Measurements from ENCODE around the gene DNAJA2.
"Not testable (repeated sequence)": the region's sequence is repeated elsewhere in the genome, so short reads cannot be mapped to it uniquely, and the experiment has no call there.

DNAJA2 gene

DNA sequence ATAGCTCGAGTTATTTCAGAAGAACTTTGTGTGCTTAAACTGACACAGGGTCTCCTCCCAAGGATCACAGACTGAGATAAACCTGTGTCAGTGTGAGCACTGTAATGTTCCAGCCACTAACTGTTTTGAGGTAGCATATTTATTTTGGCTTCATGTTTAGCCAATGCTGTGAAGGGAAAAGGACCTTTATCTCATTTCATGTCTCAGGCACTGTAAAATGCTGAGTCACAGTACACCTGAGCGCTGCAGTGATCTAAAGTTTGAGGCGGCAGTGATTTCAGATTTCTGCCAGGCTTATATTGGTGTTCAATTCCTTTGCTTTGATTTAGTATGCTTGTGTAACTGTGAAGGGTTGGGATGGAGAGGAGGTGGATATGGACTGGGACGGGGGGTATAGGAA is 3.1 kb upstream of the DNAJA2 start:
- DNase-seq (ENCODE audit: extremely low spot score, insufficient read length, low read depth): no peak
- FAIRE-seq: no peak

DNA sequence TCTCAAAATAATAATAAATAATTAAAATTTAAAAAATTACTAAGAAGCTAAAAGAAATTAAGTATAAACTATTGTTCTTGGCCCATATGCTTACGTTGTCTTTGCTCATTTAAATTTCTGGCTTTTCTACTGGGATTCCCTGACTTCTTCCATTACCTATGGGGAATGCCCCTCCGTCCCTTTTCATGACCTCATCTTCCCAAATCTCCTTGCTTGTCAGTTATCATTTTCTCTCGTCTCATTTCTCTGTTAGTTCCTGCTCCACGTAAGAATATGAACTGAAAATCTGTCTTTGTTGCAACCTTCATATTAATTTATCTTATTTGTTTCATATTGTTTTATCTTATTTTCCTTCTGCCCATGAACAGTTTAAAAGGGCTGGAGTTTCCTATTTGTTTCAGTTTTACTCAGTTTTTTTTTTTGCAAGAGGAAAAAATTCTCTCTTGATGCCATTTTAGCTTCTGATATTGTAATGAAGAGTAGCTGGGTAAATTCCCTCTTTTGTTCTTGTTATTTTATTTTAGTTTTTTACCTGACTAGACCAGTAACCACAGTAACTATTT is 2.5 kb upstream of the DNAJA2 start:
- DNase-seq (ENCODE audit: extremely low spot score, insufficient read length, low read depth) (no peak), FAIRE-seq (peak; percentile 35)

DNA sequence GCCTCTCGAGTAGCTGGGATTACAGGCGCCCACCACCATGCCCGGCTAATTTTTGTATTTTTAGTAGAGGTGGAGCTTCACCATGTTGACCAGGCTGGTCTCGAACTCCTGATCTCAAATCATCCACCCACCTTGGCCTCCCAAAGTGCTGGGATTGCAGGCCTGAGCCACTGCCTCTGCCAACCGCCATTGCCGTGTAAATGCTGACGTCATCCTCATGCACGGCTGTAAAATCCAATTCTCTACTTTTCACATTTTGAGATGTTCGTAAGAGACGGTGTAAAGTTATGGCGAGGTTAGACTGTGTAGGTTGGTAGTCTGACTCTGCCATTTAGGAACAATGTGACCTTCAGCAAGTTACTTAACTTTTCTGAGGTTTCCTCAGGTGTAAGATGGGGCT is 1.7 kb upstream of the DNAJA2 start:
- FAIRE-seq: no peak
- DNase-seq (ENCODE audit: extremely low spot score, insufficient read length, low read depth): no peak

DNA sequence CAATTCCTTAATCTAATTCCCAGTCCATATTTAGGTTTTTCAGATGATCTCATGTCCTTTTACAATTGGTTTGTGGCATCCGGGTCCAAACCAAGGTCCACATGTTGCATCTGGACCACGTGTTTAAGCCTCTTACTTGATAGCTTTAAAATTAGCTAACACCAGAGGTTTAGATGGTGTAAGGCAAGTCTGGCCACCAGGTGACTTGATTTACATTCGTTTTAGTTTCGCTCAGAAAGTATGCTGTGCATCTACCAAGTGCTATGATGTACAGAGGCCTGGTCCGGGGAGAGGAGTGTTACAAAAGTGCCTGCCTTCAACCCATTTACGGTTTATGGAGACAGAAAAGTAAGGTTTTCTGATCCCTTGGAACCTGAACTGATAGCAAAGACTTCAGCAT is 878 bp upstream of the DNAJA2 start:
- DNase-seq (ENCODE audit: extremely low spot score, insufficient read length, low read depth) (no peak), FAIRE-seq (peak; percentile 69)

DNA sequence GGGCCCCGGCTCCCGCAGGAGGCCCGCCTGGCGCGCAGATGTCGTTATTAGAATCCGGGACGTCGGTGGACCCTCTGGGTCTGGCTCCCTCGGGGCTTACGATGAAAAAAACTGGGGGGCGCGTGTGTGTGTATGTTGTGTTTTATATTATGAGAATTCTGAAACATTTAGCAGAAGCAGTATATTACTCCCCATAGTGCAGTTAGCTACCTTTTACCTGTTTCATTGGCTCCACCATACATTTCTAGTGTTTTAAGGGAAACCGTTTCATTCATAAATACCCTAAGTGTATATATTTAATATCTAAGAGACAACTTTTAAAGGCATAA is 486 bp upstream of the DNAJA2 start:
- FAIRE-seq (no peak), DNase-seq (ENCODE audit: extremely low spot score, insufficient read length, low read depth) (no peak)

DNA sequence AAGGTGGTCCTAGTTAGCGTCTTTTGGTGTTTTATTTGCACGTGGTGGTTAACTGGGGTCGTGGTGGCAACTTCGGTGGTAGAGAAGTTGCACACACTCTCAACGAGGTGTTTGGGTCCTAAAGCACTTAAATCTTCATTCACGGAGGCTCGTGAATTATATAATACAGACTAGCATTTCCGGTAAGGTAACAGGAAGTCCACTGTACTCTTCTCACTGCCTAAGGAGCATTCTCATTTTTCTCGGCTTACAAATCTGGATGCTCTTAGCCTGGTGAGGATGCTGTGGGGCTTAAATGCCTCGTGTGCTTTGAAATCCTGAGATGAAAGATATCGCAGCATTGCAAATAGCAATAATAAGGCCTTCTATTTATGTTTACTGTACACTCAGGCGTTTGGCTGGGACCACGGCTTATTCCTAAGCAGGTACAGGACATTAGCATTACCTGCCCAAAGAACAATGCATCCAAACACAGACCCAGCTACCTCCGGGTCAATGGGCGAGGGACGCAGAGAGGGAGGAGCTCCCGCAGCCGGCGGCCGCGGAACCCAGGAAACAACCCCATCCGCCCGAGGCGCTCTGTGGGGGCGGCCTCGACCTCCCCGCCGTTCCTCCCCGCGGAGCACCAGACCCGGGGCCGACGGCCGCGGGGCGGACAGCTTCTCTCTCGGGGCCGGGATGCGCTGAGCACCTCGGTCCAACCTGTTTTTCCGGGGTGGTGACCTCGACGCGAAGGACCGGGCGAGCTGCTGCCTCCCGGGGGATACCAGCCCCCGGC is 856 bp downstream of the DNAJA2 start:
- FAIRE-seq (peak; percentile 38), DNase-seq (ENCODE audit: extremely low spot score, insufficient read length, low read depth) (peak; percentile 26)

DNA sequence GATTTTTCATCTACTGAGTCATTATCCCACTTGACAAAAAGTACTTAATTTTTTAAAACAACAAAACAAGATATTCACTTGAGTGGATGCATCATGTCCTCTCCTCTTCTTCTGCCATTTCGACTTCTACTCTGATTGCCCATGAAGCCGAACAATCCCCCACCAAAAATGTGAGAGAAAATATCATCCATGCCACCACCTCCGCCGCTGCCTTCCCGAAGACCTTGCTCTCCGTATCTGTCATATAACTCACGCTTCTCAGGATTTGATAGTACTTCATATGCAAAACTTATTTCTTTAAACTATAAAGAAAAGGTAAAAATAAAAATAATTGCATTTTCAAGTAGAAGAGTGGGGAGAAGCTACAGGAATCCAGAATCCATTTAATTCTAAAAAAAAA is 2.2 kb downstream of the DNAJA2 start:
- no peak for DNase-seq (ENCODE audit: extremely low spot score, insufficient read length, low read depth)
- no peak for FAIRE-seq

DNA sequence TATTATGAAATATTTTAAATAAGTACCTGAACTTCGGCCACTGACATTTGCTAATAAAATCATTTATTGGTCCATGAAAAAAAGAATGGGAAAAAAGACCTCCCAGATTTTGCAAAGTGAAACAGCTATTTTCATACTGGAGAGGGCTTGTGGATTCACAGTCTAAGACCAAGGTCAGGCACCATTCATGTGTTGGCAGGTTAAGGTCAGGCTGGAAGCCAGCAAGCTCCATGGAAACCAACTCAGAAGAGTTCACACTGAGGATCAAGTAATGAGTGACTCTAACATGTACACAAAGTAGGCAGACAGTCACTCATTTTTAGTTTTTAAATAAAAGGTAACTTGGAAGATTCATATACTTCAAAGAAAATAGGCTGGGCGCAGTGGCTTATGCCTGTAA is 3.4 kb downstream of the DNAJA2 start:
- DNase-seq (ENCODE audit: extremely low spot score, insufficient read length, low read depth) (no peak), FAIRE-seq (no peak)

DNA sequence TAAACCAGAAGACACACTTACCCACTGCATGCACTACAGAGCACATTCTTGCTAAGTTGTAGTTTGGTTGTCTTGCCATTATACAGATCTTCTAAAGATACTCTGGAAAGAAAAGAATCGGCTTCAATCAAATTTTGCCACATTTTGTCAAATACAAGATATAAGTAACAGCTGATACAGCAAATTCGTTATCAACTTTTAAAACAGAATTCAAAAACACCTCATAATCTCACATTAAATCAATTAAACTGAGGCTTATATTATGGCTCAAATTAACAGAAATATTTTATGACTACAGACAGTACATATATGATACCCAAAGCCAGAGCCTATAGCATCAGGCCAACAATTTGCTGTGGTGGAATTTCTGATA is 5.4 kb downstream of the DNAJA2 start:
- no peak for DNase-seq (ENCODE audit: extremely low spot score, insufficient read length, low read depth)
- no peak for FAIRE-seq

DNA sequence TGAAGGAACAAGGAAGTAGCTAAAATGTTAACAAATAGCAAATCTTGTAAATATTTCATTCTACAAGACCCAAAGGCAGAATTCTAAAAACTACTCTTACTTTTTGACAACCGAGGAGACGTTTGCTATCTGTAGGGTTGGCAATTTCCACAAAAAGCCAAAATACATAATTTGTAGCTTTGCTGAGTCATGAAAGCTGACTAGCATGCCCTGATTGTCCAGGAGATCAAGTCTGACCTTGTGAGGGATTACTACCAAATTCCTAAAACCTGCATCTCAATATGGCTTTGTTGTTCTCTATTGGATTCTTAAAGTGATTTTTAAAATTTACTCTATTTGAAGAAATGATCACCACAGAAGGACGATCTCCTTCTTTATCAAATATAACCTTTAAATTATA is 10.8 kb downstream of the DNAJA2 start:
- no peak for FAIRE-seq

DNA sequence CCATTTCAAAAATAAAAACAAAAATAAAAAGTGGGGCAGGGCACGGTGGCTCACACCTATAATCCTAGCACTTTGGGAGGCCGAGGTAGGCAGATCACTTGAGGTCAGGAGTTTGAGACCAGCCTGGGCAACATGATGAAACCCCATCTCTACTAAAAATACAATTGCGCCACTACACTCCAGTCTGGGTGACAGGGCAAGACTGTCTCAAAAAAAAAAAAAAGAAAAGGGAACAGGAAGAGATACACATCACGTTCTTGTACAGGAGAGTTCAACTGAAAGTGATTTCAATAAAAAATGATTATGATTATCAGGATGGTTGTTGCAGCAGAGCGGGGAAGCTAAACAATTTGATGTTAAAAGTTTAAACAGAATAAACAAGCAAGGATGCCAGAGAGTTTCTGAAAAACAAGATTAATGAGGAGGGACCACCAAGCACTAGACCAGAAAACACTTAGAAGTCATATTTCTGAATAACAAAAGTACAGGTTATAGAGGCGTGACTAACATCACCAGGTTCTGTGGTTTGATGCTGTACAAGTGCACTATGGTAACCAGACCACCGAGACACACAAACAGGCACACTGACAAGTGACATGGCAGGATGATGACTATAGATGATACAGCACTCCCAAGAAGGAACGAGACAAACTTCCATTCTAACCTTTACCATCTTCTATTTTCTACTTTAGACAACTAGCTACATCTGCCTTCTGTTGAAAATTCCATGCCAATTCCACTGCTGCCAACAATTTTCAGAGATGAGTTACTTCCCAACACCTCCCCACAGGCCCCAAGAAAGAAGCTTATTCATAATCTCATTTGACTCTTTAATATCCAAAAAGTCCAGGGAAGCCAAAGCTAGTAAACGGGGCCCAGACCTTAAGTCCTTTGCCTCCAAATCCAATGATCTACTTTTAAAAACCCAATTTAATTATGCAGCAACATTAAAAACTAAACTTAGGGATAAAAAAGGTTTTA is 11.8 kb downstream of the DNAJA2 start:
- FAIRE-seq (no peak), DNase-seq (ENCODE audit: extremely low spot score, insufficient read length, low read depth) (no peak)

More for the DNA sequence above, 10.8 kb downstream of the DNAJA2 start:
- no peak for DNase-seq (ENCODE audit: extremely low spot score, insufficient read length, low read depth)

DNA sequence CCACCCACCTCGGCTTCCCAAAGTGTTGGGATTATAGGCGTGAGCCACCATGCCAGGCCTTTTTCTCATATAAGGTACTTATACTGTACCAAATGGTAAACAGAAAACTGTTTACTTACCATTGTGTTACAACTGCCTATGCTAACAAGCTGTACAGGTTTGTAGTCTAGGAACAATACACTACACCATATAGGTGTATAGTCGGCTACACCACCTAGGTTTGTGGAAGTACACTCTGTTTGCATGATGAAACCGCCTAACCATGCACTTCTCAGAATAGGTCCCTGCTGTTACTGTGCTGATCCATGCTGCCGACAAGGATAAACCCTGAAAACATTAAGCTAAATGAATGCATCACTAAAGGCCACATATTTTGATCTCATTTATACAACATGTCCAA is 18.9 kb downstream of the DNAJA2 start:
- FAIRE-seq (no peak), DNase-seq (ENCODE audit: extremely low spot score, insufficient read length, low read depth) (no peak)

DNA sequence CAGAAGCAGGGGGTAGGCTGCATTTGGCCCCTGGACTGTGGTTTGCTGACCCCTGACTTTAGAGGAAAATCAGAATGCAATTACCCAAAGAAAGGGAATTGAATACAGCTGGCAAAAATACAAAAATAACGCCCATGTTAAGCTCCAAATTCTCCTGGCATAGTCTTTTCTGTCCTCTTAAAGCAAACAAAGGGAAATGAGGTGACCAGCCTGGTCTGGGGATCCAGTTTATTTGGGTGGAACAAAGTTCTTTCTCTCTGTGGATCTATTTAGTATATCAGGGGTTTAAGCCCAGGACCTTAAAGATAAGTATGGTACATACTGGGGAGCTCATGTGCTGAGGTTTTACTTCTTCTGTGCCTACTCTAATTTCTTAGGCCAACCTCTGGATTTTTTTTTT is 23.5 kb downstream of the DNAJA2 start:
- FAIRE-seq (no peak), DNase-seq (ENCODE audit: extremely low spot score, insufficient read length, low read depth) (no peak)

DNA sequence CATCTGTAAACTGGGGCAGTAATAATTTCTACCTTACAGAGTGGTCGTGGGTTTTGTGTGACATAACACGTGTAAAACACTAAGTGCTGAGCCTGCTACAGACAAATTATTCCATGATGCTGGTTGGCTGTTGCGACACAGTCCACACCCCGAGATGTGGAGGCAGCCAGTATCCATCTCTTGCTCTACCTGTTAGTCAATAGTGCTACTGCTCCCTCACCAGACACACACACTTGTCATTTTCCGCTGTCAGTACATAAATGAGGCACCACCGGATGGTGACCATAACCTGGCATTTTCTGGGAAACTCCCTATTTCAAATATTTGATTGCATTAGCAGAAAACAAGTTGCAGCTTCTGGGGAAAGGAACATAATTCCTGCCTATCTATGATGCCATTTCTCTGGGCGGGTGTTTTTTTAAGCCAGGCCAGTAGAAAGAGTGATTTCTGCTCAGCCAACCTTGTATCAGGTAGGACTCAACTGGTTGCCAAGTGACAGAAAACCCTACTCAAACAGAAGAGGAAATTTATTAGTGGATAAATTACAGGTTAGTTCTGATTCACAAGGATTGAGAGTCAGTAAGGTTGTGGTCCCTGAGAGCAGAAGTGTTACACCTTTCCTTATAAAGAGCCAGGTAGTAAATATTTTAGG is 24.1 kb downstream of the DNAJA2 start:
- FAIRE-seq (peak; percentile 33), DNase-seq (ENCODE audit: extremely low spot score, insufficient read length, low read depth) (no peak)

DNA sequence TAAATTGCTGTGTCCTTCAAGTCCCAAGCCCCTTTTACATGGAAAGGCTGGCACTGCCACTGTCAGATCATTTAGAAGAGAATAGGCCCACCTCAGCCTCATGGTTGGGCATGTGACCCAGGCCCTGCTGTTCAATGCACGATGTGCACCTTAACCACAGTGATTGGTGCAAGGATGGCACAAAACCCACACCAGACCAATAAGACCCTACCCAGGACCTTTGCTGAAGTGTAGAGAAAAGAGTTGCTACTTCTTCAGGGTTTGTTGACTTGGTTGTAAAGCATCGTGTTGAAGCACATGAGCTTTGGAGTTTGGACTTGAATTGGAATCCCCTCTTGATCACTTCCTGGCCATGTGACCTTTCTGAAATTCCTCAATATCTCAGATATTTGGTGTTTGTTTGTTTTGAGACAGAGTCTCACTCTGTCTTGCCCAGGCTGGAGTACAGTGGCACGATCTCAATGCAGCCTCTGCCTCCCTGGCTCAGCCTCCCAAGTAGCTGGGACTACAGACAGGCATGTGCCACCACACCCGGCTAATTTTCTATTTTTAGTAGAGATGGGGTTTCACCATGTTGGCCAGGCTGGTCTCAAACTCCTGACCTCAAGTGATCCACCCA is 24.8 kb downstream of the DNAJA2 start:
- DNase-seq (ENCODE audit: extremely low spot score, insufficient read length, low read depth) (no peak), FAIRE-seq (no peak)

DNA sequence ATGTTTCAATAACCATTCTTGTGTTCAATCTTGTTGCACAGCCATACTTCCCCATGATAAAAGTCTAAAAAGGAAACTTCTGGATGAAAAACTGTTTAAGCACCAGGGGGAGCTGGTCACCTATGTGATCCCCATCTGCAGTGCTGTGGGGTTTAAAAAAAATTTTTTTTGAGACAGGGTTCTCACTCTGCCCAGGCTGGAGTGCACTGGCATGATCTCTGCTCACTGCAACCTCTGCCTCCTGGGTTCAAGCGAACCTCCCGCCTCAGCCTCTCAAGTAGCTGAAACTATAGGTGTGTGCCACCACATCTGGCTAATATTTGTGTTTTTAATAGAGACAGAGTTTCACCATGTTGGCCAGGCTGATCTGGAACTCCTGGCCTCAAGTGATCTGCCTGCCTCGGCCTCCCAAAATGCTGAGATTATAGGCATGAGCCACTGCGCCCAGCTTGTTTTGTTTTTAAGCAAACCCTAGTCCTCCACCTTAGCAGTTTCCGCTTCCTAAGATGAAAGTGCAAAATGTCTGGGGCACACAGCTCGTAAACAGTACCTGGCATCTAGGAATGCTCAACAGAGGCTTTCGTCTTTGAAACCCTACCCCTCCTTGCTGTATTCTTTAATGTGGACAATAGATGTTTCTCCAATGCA is 25.4 kb downstream of the DNAJA2 start:
- peak; percentile 35 for DNase-seq (ENCODE audit: extremely low spot score, insufficient read length, low read depth)
- peak; percentile 88 for FAIRE-seq

DNA sequence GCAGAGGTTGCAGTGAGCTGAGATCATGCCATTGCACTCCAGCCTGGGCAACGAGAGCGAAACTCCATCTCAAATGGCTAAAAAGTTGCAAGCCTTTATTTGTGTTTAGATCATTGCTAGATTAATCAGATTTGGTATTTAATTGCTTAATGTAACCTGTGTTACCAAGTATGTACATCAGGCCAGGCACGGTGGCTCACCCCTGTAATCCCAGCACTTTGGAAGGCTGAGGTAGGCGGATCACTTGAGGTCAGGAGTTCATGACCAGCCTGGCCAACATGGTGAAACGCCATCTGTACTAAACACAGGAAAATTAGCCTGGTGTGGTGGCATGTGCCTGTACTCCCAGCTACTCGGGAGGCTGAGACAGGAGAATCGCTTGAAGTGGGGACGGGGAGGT is 28.8 kb downstream of the DNAJA2 start:
- FAIRE-seq; DNase-seq (ENCODE audit: extremely low spot score, insufficient read length, low read depth): not testable (repeated sequence)

DNA sequence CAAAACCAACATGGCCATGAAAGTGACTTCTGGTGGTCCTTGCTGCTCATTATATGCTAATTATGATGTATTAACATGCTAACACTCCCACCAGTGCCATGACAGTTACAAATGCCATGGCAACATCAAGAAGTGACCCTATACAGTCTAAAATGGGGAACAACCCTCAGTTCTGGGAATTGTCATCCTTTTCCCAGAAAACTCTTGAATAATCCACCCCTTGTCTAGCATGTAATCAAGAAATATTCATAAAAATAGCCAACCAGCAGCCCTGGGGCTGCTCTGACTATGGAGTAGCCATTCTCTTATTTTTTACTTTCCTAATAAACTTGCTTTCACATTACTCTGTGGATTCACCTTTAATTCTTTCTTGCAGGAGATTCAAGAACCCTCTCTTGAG is 35.9 kb downstream of the DNAJA2 start:
- no peak for FAIRE-seq
- no peak for DNase-seq (ENCODE audit: extremely low spot score, insufficient read length, low read depth)

DNA sequence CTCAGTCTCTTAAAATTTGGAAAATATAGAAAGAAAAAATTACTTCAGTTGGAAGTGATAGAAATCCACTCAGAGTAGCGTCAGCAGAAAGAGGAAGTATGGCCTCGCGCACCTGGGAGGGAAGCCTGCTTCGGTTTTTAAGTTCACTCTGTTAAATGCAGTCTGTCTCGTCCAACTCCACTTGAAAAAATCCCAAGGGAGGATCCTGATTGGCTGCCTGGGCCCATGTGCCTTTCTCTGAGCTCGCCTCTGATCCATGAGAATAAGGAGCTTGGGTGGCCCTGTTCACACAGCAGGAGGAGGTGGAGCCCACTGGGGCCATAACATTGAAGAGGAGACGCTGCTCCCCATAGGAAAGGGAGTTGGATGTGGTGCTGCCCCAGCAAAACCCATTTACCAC is 40.7 kb downstream of the DNAJA2 start:
- FAIRE-seq: peak; percentile 50
- DNase-seq (ENCODE audit: extremely low spot score, insufficient read length, low read depth): no peak

DNA sequence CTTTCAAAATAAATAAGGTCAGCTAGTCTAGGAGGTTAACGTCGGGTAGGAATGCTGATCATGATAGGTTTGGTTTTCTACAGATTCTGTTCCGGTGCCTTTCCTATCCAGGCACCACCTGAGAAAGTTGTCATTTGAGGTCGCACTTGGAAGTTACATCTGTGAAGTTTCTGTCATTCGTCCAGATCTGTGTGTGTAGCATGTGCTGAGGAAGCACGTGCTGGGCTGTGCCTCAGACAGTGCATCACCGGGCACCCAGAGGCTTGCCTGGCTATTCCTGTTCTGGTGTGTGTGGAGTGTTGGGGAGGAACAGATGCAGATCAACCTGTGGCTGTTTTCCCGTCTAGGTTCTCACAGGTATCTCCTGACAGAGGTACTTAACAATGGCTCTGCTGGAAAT is 42.6 kb downstream of the DNAJA2 start:
- DNase-seq (ENCODE audit: extremely low spot score, insufficient read length, low read depth) (no peak), FAIRE-seq (no peak)

Measured in GM18507 (cell line).